HG02642 (cell line): Measurements from ENCODE around the gene FBXO41.

Experiments
- ATAC-seq: cut with Tn5 transposase; IDR thresholded peaks from one replicate; pipeline ENCODE4 v1.9.1; 2021; ENCODE audit warnings: mild to moderate bottlenecking; ENCODE audit not compliant: unreplicated experiment, poor library complexity

The FBXO41 gene

GRCh38 chr2:73218298-73218697 lies 66.0 kb downstream of the FBXO41 start:
- no peak for ATAC-seq

GRCh38 chr2:73217826-73218225 lies 66.5 kb downstream of the FBXO41 start:
- no peak for ATAC-seq

GRCh38 chr2:73217160-73217559 lies 67.1 kb downstream of the FBXO41 start:
- no peak for ATAC-seq

- no peak for ATAC-seq
Observed at GRCh38 chr2:73215254-73215653, 69.0 kb downstream of the FBXO41 start.

- ATAC-seq, result peak; percentile 92
Observed at GRCh38 chr2:73214120-73215035, 69.9 kb downstream of the FBXO41 start, which contains the start of gene SMYD5. Gene SMYD5 (plus strand): TSS chr2:73214245. CDS start chr2:73214267, 22 bp downstream.

- peak; percentile 62 for ATAC-seq
Observed at GRCh38 chr2:73212448-73213176, 71.7 kb downstream of the FBXO41 start.

GRCh38 chr2:73212098-73212447 lies 72.2 kb downstream of the FBXO41 start:
- ATAC-seq, result no peak

- ATAC-seq, result no peak
Observed at GRCh38 chr2:73210696-73211095, 73.6 kb downstream of the FBXO41 start.

GRCh38 chr2:73210019-73210418 lies 74.3 kb downstream of the FBXO41 start:
- no peak for ATAC-seq

- ATAC-seq, result no peak
Observed at GRCh38 chr2:73208258-73208657, 76.0 kb downstream of the FBXO41 start.

GRCh38 chr2:73205611-73206010 lies 78.7 kb downstream of the FBXO41 start:
- ATAC-seq, result no peak
